SK-N-SH (cell line): ENCODE results near the gene TBCD. TPM values are rescaled to one million over a fixed set of nuclear protein-coding genes. Genes with fewer than 3 reads are reported as not detected.

Experiments used
- CTCF ChIA-PET: fragments of 300-600, 350-600 bp; formaldehyde crosslinking; extraction: SDS; loops from one replicate; lab custom pipeline; 2021; lab: Yijun Ruan, JAX
- POLR2A ChIA-PET: fragments of 350-600 bp; sonication (Branson Sonifier 250); formaldehyde crosslinking; extraction: SDS; loops from one replicate; lab custom pipeline; 2020; ENCODE audit warnings: antibody characterized with exemption, inconsistent platforms; lab: Yijun Ruan, JAX
- DNase-seq: peaks from one replicate; pipeline ENCODE4 v3.0.0; 2012
- H2AFZ ChIP-seq: fragments of 200-600 bp; sonication (generic); 2 replicates; pipeline ENCODE4 v1.8.1; 2016; ENCODE audit warnings: antibody characterized with exemption, mild to moderate bottlenecking, low read depth
- H3F3A ChIP-seq: fragments of 200-600 bp; sonication (generic); replicated peaks from 2 replicates; pipeline ENCODE3; 2016; ENCODE audit warnings: antibody characterized with exemption, mild to moderate bottlenecking; ENCODE audit not compliant: insufficient read depth
- H3K27ac ChIP-seq, 2 experiments: fragments of 200-500 bp in 1 of 2; fragments of 200-600 bp in 1 of 2; sonication (Bioruptor generic) in 1 of 2; sonication (generic), shearing (Covaris generic) in 1 of 2; 2 replicates each; pipeline versions ENCODE4 v1.5.1 to v1.6.1; 2014 to 2016; ENCODE audit warnings: low read depth in 2 of 2, inconsistent platforms in 1 of 2, low read length in 1 of 2, mild to moderate bottlenecking in 1 of 2, mixed read lengths in 1 of 2
- H3K27me3 ChIP-seq: fragments of 200-600 bp; sonication (generic), shearing (Covaris generic); 2 replicates; pipeline ENCODE4 v1.6.1; 2016; ENCODE audit warnings: mixed run types; ENCODE audit not compliant: insufficient read depth
- H3K36me3 ChIP-seq, 2 experiments: fragments of 200-500 bp in 1 of 2; fragments of 200-600 bp in 1 of 2; sonication (Bioruptor generic) in 1 of 2; sonication (generic) in 1 of 2; replicated peaks in 1 of 2; 2 replicates each; pipeline versions ENCODE3 to v1.5.1; 2014 to 2016; ENCODE audit warnings: low read length in 1 of 2, mild to moderate bottlenecking in 1 of 2; ENCODE audit not compliant: insufficient read depth in 2 of 2, control insufficient read depth in 1 of 2
- H3K4me1 ChIP-seq, 2 experiments: fragments of 200-500 bp in 1 of 2; fragments of 200-600 bp in 1 of 2; sonication (Bioruptor generic) in 1 of 2; sonication (generic), shearing (Covaris generic) in 1 of 2; 2 replicates each; pipeline versions ENCODE4 v1.5.1 to v1.6.1; 2014 to 2016; ENCODE audit warnings: low read depth in 1 of 2, low read length in 1 of 2, mixed run types in 1 of 2; ENCODE audit not compliant: insufficient read depth in 2 of 2, control insufficient read depth in 1 of 2
- H3K4me2 ChIP-seq: fragments of 200-600 bp; sonication (generic), shearing (Covaris generic); 2 replicates; pipeline ENCODE4 v1.6.1; 2017; ENCODE audit warnings: mixed run types
- H3K4me3 ChIP-seq, 2 experiments: fragments of 200-500 bp in 1 of 2; fragments of 200-600 bp in 1 of 2; sonication (Bioruptor generic) in 1 of 2; sonication (generic), shearing (Covaris generic) in 1 of 2; 2 replicates each; pipeline versions ENCODE4 v1.5.1 to v1.8.1; 2014 to 2016; ENCODE audit warnings: low read depth in 2 of 2, inconsistent platforms in 1 of 2, low read length in 1 of 2, mild to moderate bottlenecking in 1 of 2, mixed read lengths in 1 of 2, moderate library complexity in 1 of 2
- H3K79me2 ChIP-seq: fragments of 200-600 bp; sonication (generic); 2 replicates; pipeline ENCODE4 v1.8.1; 2017; ENCODE audit warnings: mild to moderate bottlenecking; ENCODE audit not compliant: insufficient read depth
- H3K9ac ChIP-seq: fragments of 200-600 bp; sonication (generic); 2 replicates; pipeline ENCODE4 v1.6.1; 2017; ENCODE audit warnings: mixed run types
- H3K9me2 ChIP-seq: fragments of 200-600 bp; sonication (generic); 2 replicates; pipeline ENCODE4 v1.6.1; 2017; ENCODE audit warnings: mixed run types
- H3K9me3 ChIP-seq: fragments of 200-600 bp; sonication (generic); 2 replicates; pipeline ENCODE4 v1.6.1; 2017; ENCODE audit warnings: mixed run types, mild to moderate bottlenecking, moderate library complexity
- H4K20me1 ChIP-seq: fragments of 200-600 bp; sonication (generic); 2 replicates; pipeline ENCODE4 v1.6.1; 2017; ENCODE audit warnings: mild to moderate bottlenecking, mixed run types; ENCODE audit not compliant: insufficient read depth
- CHD2 ChIP-seq: fragments of 150-350 bp; IDR thresholded peaks from 2 replicates; pipeline ENCODE4 v1.6.1; 2018; ENCODE audit warnings: low read length; ENCODE audit not compliant: partially characterized antibody
- ELF1 ChIP-seq: IDR thresholded peaks from 2 replicates; pipeline ENCODE4 v1.4.0; 2012
- EP300 ChIP-seq, 2 experiments: IDR thresholded peaks; 2 replicates each; pipeline versions ENCODE4 v1.4.0 to v1.6.1; 2012; ENCODE audit warnings: borderline replicate concordance in 1 of 2, low read depth in 1 of 2, low read length in 1 of 2
- FOXJ3 ChIP-seq: sonication (generic); formaldehyde crosslinking; IDR thresholded peaks from 2 replicates; pipeline ENCODE4 v1.5.1; 2020; ENCODE audit warnings: mild to moderate bottlenecking, missing genetic modification reagents
- MXI1 ChIP-seq: IDR thresholded peaks from 2 replicates; pipeline ENCODE4 v1.6.1; 2012; ENCODE audit warnings: mild to moderate bottlenecking, low read depth, low read length, improper control_type of control experiment
- NRF1 ChIP-seq: IDR thresholded peaks from 2 replicates; pipeline ENCODE4 v1.6.1; 2012; ENCODE audit warnings: low read depth, mild to moderate bottlenecking, low read length
- POLR2AphosphoS5 ChIP-seq: IDR thresholded peaks from 2 replicates; pipeline ENCODE4 v1.6.1; 2012; ENCODE audit warnings: low read depth, low read length
- RFX5 ChIP-seq: IDR thresholded peaks from 2 replicates; pipeline ENCODE4 v1.6.1; 2012; ENCODE audit warnings: mild to moderate bottlenecking, improper control_type of control experiment, low read length
- RXRA ChIP-seq: IDR thresholded peaks from 2 replicates; pipeline ENCODE4 v1.4.0; 2012; ENCODE audit warnings: low read depth, mild to moderate bottlenecking, borderline replicate concordance
- SIN3A ChIP-seq: IDR thresholded peaks from 2 replicates; pipeline ENCODE4 v1.6.1; 2012; ENCODE audit warnings: low read depth, mild to moderate bottlenecking, low read length, moderate library complexity, borderline replicate concordance
- SMC3 ChIP-seq: IDR thresholded peaks from 2 replicates; pipeline ENCODE4 v1.6.1; 2012; ENCODE audit warnings: low read depth, low read length, improper control_type of control experiment
- TAF1 ChIP-seq: IDR thresholded peaks from 2 replicates; pipeline ENCODE4 v1.6.1; 2012; ENCODE audit warnings: low read depth, mild to moderate bottlenecking, low read length, moderate library complexity, borderline replicate concordance
- WGBS: methylation state at CpG from one replicate; pipeline ENCODE4 v1.1.6; 2017; ENCODE audit warnings: low lambda C conversion rate; 5-methylcytosine and 5-hydroxymethylcytosine counted together
- polyA plus RNA-seq, 3 experiments: library from polyadenylated mRNA; depleted of rRNA; stranded (reverse); fragments of >200 nt; gene quantifications; 2 replicates each; pipeline ENCODE4 v1.2.3, GENCODE V29; 2012
- TF ChIP-seq, protein P1 (sequence below): fragments of 200-600 bp; sonication (generic); IDR thresholded peaks from 2 replicates; pipeline ENCODE4 v1.6.1; 2017; ENCODE audit warnings: antibody characterized with exemption, mild to moderate bottlenecking, moderate library complexity
- TF ChIP-seq, protein P2 (sequence below): IDR thresholded peaks from 2 replicates; pipeline ENCODE4; 2012
- TF ChIP-seq, protein P3 (sequence below): IDR thresholded peaks from 2 replicates; pipeline ENCODE4 v1.4.0; 2012; ENCODE audit warnings: low read depth

TBCD gene
- polyA plus RNA-seq, 1 of the 3 experiments (the other 2 are of a cell fraction), result 107 TPM

DNA sequence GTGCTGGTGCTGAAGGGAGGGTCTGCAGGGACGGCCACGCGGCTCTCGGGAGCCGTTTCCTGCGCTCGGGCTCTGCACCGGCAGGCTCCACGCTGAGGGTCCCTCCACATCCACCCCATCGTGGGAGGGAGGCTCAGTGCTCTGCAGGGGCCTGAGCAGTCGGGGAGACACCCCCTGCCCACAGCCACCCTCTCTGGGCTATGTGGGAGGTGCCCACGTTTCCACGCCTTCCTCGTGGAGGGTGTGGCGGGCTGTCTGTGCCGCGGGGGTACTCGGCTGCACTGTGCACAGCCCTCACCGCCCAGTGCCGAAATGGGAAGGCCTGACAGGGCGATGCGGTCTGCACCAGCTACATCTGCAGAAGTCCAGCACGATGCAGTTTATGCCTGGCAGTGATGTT is 113.4 kb downstream of the TBCD start:
- peaks cover 0 to 2% of the 10 kb centered on the region in 2 experiments for H3K36me3 ChIP-seq
- peaks cover 13% of the 10 kb centered on the region for H4K20me1 ChIP-seq
- no peak overlapping the region for H2AFZ ChIP-seq
- H3K4me3 ChIP-seq, result no peak overlapping the region
- ChIA-PET POLR2A (interaction anchor here (1.4 kb wide), 1 partner anchor 11 kb away, joined by 3 read pairs; no protein-coding TSS in a partner anchor), CTCF (interaction anchor here (0.7 to 5.1 kb wide), 3 partner anchors 22 to 84 kb away, joined by 3 to 26 read pairs (median 4); no protein-coding TSS in a partner anchor)
- H3K4me2 ChIP-seq, result no peak overlapping the region
- H3K9me3 ChIP-seq, result no peaks in the 10 kb centered on the region
- peaks cover 45% of the 10 kb centered on the region; the same call in 1 of the 2 replicates for H3K79me2 ChIP-seq
- WGBS, result 98% methylated on average over 8 of the region's 23 CpGs
- H3F3A ChIP-seq, result peaks cover 6% of the 10 kb centered on the region
- no peaks in the 10 kb centered on the region for H3K9me2 ChIP-seq
- TF ChIP-seq POLR2AphosphoS5 (no peak), EP300 (IDR thresholded peaks at IDR 0.05; ENCODE audit: borderline replicate concordance in 1 of 2, low read depth in 1 of 2, low read length in 1 of 2) (no peak), SMC3 (no peak), ELF1 (no peak), TAF1 (no peak), NRF1 (no peak), SIN3A (no peak), MXI1 (no peak), RXRA (no peak), FOXJ3 (no peak), CHD2 (no peak), RFX5 (no peak)
- TF ChIP-seq, protein P1, sequence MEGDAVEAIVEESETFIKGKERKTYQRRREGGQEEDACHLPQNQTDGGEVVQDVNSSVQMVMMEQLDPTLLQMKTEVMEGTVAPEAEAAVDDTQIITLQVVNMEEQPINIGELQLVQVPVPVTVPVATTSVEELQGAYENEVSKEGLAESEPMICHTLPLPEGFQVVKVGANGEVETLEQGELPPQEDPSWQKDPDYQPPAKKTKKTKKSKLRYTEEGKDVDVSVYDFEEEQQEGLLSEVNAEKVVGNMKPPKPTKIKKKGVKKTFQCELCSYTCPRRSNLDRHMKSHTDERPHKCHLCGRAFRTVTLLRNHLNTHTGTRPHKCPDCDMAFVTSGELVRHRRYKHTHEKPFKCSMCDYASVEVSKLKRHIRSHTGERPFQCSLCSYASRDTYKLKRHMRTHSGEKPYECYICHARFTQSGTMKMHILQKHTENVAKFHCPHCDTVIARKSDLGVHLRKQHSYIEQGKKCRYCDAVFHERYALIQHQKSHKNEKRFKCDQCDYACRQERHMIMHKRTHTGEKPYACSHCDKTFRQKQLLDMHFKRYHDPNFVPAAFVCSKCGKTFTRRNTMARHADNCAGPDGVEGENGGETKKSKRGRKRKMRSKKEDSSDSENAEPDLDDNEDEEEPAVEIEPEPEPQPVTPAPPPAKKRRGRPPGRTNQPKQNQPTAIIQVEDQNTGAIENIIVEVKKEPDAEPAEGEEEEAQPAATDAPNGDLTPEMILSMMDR, result no peak
- TF ChIP-seq, protein P2, sequence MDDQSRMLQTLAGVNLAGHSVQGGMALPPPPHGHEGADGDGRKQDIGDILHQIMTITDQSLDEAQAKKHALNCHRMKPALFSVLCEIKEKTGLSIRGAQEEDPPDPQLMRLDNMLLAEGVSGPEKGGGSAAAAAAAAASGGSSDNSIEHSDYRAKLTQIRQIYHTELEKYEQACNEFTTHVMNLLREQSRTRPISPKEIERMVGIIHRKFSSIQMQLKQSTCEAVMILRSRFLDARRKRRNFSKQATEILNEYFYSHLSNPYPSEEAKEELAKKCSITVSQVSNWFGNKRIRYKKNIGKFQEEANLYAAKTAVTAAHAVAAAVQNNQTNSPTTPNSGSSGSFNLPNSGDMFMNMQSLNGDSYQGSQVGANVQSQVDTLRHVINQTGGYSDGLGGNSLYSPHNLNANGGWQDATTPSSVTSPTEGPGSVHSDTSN, result no peak
- TF ChIP-seq, protein P3, sequence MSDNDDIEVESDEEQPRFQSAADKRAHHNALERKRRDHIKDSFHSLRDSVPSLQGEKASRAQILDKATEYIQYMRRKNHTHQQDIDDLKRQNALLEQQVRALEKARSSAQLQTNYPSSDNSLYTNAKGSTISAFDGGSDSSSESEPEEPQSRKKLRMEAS, result no peak
- no peak overlapping the region for H3K9ac ChIP-seq
- no peaks in the 10 kb centered on the region for H3K27me3 ChIP-seq
- peak overlapping the region in 1 of 2 experiments; percentile 92; a peak in 1 of 4 replicates for H3K27ac ChIP-seq
- H3K4me1 ChIP-seq, result peaks cover 31 to 56% of the 10 kb centered on the region in 2 experiments
- no peak for DNase-seq
